PC-3 (cell line): ENCODE measurements around the gene MYO18A. TPM values are rescaled to one million over a fixed set of nuclear protein-coding genes. Genes with fewer than 3 reads are reported as not detected.
A peak's percentile ranks its signal among the peaks of the same experiment; 100 is the strongest.

Experiments
- ATAC-seq: fragments of 200-7000 bp; cut with Tn5 transposase; 2 replicates; pipeline ENCODE4 v1.9.1; 2020; ENCODE audit warnings: mild to moderate bottlenecking, moderate library complexity
- BruUV-seq: library from RNA; stranded (reverse); fragments of 400-500 nt; replicated peaks from 2 replicates; lab custom pipeline; 2021; lab: Mats Ljungman, UMichigan
- CTCF ChIA-PET: fragments of 300-600 bp; sonication (Branson Sonifier 250); formaldehyde crosslinking; loops from one replicate; lab custom pipeline; 2022; ENCODE audit warnings: antibody characterized with exemption; lab: Charles Lee
- POLR2A ChIA-PET: fragments of 300-600 bp; sonication (Branson Sonifier 250); formaldehyde crosslinking; loops from one replicate; lab custom pipeline; 2022; ENCODE audit warnings: antibody characterized with exemption; ENCODE audit not compliant: unreplicated experiment; lab: Charles Lee
- DNase-seq: peaks from one replicate; pipeline ENCODE4 v3.0.0-alpha.2; 2015
- H2AFZ ChIP-seq: fragments of 300-600 bp; sonication (generic); 2 replicates; pipeline ENCODE4 v1.6.0; 2016; ENCODE audit warnings: antibody characterized with exemption, low read length
- H3F3A ChIP-seq: fragments of 300-600 bp; sonication (generic); one replicate; pipeline ENCODE4 v1.6.0; 2017; ENCODE audit warnings: antibody characterized with exemption, low read length, control low read depth, mild to moderate bottlenecking; ENCODE audit not compliant: unreplicated experiment
- H3K27ac ChIP-seq: fragments of 300-600 bp; sonication (generic); 2 replicates; pipeline ENCODE4 v1.5.1; 2016; ENCODE audit warnings: mild to moderate bottlenecking, low read length
- H3K27me3 ChIP-seq: fragments of 300-600 bp; sonication (generic); 2 replicates; pipeline ENCODE4 v1.6.1; 2016; ENCODE audit warnings: low read length, mixed read lengths
- H3K36me3 ChIP-seq: fragments of 300-600 bp; sonication (generic); 2 replicates; pipeline ENCODE4 v1.6.1; 2016; ENCODE audit warnings: low read depth, mixed run types, low read length, mixed read lengths
- H3K4me1 ChIP-seq: fragments of 300-600 bp; sonication (generic); 2 replicates; pipeline ENCODE4 v1.5.1; 2016; ENCODE audit warnings: low read length; ENCODE audit not compliant: insufficient read depth
- H3K4me2 ChIP-seq: fragments of 300-600 bp; sonication (generic); 2 replicates; pipeline ENCODE4 v1.6.0; 2016; ENCODE audit warnings: low read length
- H3K4me3 ChIP-seq: fragments of 300-600 bp; sonication (generic); 2 replicates; pipeline ENCODE4 v1.5.1; 2016; ENCODE audit warnings: mild to moderate bottlenecking, low read length, mixed read lengths
- H3K79me2 ChIP-seq: fragments of 300-600 bp; sonication (generic); 2 replicates; pipeline ENCODE4 v1.6.1; 2017; ENCODE audit warnings: low read length, mixed read lengths
- H3K9ac ChIP-seq: fragments of 300-600 bp; sonication (generic); 2 replicates; pipeline ENCODE4 v1.6.0; 2016; ENCODE audit warnings: mild to moderate bottlenecking, low read length
- H3K9me2 ChIP-seq: fragments of 300-600 bp; sonication (generic); replicated peaks from 2 replicates; pipeline ENCODE4 v1.6.1; 2016; ENCODE audit warnings: mixed run types, low read length, mixed read lengths
- H3K9me3 ChIP-seq: fragments of 300-600 bp; sonication (generic); 2 replicates; pipeline ENCODE4 v1.6.1; 2016; ENCODE audit warnings: low read length, mixed read lengths
- H4K20me1 ChIP-seq: fragments of 300-600 bp; sonication (generic); 2 replicates; pipeline ENCODE4 v1.6.1; 2016; ENCODE audit warnings: low read length, mixed read lengths
- CTCF ChIP-seq: fragments of 300-600 bp; sonication (generic); conservative IDR thresholded peaks from 2 replicates; pipeline ENCODE4 v1.5.1; 2017; ENCODE audit warnings: antibody characterized with exemption, low read depth, mild to moderate bottlenecking, low read length
- EZH2 ChIP-seq: fragments of 300-600 bp; sonication (generic); IDR thresholded peaks from one replicate; pipeline ENCODE4 v1.6.1; 2017; ENCODE audit warnings: antibody characterized with exemption, mild to moderate bottlenecking, low read length; ENCODE audit not compliant: unreplicated experiment
- EZH2phosphoT487 ChIP-seq: fragments of 300-600 bp; sonication (generic); IDR thresholded peaks from 2 replicates; pipeline ENCODE4 v1.6.1; 2018; ENCODE audit warnings: mild to moderate bottlenecking, antibody characterized with exemption, low read length, borderline replicate concordance
- intact Hi-C: fragments of 100-400 bp; cut with micrococcal nuclease; formaldehyde crosslinking; loops from 2 replicates; pipeline ENCODE4 v1.9.0; 2023
- total RNA-seq: library from RNA; depleted of rRNA; stranded (reverse); fragments of >200 nt; gene quantifications from 2 replicates; pipeline ENCODE4 v1.2.3, GENCODE V29; 2014

MYO18A gene
- total RNA-seq, 1 experiment from 2014 or later = 28.0 TPM

- TF ChIP-seq EZH2phosphoT487 (no peak), CTCF (no peak), EZH2 (no peak)
- ChIA-PET CTCF (no interaction called here), POLR2A (no interaction called here)
- no peak for DNase-seq
- no peak overlapping the region for H2AFZ ChIP-seq
- no peaks in the 10 kb centered on the region for H3K9me2 ChIP-seq
- intact Hi-C loops = no loop called here
- H3K27ac ChIP-seq = no peak overlapping the region
- H3K27me3 ChIP-seq = no peaks in the 10 kb centered on the region
- no peak for ATAC-seq
- H3K4me1 ChIP-seq = peaks cover 1% of the 10 kb centered on the region; the same call in 1 of the 2 replicates
- no peaks in the 10 kb centered on the region for H3F3A ChIP-seq
- H3K9me3 ChIP-seq = no peaks in the 10 kb centered on the region
- H4K20me1 ChIP-seq = no peaks in the 10 kb centered on the region
- BruUV-seq = no TSS peak
- H3K9ac ChIP-seq = no peak overlapping the region
- H3K79me2 ChIP-seq = no peaks in the 10 kb centered on the region
- no peak overlapping the region for H3K4me3 ChIP-seq
- H3K4me2 ChIP-seq = no peak overlapping the region
- no peaks in the 10 kb centered on the region; the same call in 1 of the 2 replicates for H3K36me3 ChIP-seq
Measured at GRCh38 chr17:29119265-29119664, 60.9 kb downstream of the MYO18A start.

GRCh38 chr17:29116804-29117753 lies 63.1 kb downstream of the MYO18A start:
- H3K36me3 ChIP-seq = no peaks in the 10 kb centered on the region; the same call in 1 of the 2 replicates
- POLR2A ChIA-PET = interaction anchor here (0.5 kb wide), 1 partner anchor 112 kb away, joined by 3 read pairs; no protein-coding TSS in a partner anchor

More at GRCh38 chr17:29116804-29117753, 63.1 kb downstream of the MYO18A start:
- Histone ChIP-seq H3K79me2 (no peaks in the 10 kb centered on the region), H3K4me3 (no peak overlapping the region), H3K27ac (no peak overlapping the region), H3K27me3 (no peaks in the 10 kb centered on the region), H3K9me3 (no peaks in the 10 kb centered on the region), H4K20me1 (no peaks in the 10 kb centered on the region), H3F3A (no peaks in the 10 kb centered on the region), H3K9me2 (no peaks in the 10 kb centered on the region), H3K4me2 (no peak overlapping the region), H3K9ac (no peak overlapping the region), H3K4me1 (no peaks in the 10 kb centered on the region), H2AFZ (no peak overlapping the region)
- BruUV-seq = TSS peak; percentile 15
- ATAC-seq (peak; percentile 66), DNase-seq (peak; percentile 49)
- intact Hi-C loops = loop anchor here (2.0 kb wide), 1 partner anchor 152 kb away; no protein-coding TSS in a partner anchor
- TF ChIP-seq EZH2phosphoT487 (no peak), CTCF (peak; percentile 84)
- CTCF ChIA-PET = interaction anchor here (0.6 to 3.3 kb wide), 4 partner anchors 28 to 154 kb away, joined by 3 to 45 read pairs (median 6); no protein-coding TSS in a partner anchor
